ENCODE results near the gene PIP5K1B.

- TF ChIP-seq, protein P1, sequence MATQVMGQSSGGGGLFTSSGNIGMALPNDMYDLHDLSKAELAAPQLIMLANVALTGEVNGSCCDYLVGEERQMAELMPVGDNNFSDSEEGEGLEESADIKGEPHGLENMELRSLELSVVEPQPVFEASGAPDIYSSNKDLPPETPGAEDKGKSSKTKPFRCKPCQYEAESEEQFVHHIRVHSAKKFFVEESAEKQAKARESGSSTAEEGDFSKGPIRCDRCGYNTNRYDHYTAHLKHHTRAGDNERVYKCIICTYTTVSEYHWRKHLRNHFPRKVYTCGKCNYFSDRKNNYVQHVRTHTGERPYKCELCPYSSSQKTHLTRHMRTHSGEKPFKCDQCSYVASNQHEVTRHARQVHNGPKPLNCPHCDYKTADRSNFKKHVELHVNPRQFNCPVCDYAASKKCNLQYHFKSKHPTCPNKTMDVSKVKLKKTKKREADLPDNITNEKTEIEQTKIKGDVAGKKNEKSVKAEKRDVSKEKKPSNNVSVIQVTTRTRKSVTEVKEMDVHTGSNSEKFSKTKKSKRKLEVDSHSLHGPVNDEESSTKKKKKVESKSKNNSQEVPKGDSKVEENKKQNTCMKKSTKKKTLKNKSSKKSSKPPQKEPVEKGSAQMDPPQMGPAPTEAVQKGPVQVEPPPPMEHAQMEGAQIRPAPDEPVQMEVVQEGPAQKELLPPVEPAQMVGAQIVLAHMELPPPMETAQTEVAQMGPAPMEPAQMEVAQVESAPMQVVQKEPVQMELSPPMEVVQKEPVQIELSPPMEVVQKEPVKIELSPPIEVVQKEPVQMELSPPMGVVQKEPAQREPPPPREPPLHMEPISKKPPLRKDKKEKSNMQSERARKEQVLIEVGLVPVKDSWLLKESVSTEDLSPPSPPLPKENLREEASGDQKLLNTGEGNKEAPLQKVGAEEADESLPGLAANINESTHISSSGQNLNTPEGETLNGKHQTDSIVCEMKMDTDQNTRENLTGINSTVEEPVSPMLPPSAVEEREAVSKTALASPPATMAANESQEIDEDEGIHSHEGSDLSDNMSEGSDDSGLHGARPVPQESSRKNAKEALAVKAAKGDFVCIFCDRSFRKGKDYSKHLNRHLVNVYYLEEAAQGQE (IDR thresholded peaks at IDR 0.05; ENCODE audit: unreplicated experiment) = no peak
- TF ChIP-seq CTCF (conservative IDR thresholded peaks at IDR 0.05; ENCODE audit: low read depth in 2 of 2) = no peak
- TF ChIP-seq POLR2AphosphoS5 (IDR thresholded peaks at IDR 0.05; ENCODE audit: low read depth) = no peak
- TF ChIP-seq NANOG (IDR thresholded peaks at IDR 0.05; ENCODE audit: borderline replicate concordance) = no peak
- TF ChIP-seq EZH2 (IDR thresholded peaks at IDR 0.05; ENCODE audit: low read depth, unreplicated experiment) = no peak
- no peak for TF ChIP-seq EZH2phosphoT487 (IDR thresholded peaks at IDR 0.05; ENCODE audit: unreplicated experiment)
- no peak for TF ChIP-seq JUNB (IDR thresholded peaks at IDR 0.05; ENCODE audit: unreplicated experiment)
- no peak for TF ChIP-seq CREB1 (CRISPR knock-in tag; IDR thresholded peaks at IDR 0.05; ENCODE audit: low read depth)
- no peak for TF ChIP-seq ZNF114 (CRISPR knock-in tag; IDR thresholded peaks at IDR 0.05)
Measured at GRCh38 chr9:68751556-68751955, 46.5 kb downstream of the PIP5K1B start.

Measured in GM23338 (cell line).